LNCaP clone FGC (cell line): ENCODE measurements around the gene MYL1.

Experiments used
- DNase-seq: peaks from one replicate; pipeline ENCODE4 v3.0.0-alpha.2; 2011; ENCODE audit warnings: low read depth
- H3K4me3 ChIP-seq: 2 replicates; pipeline ENCODE4 v1.5.1; 2011; ENCODE audit warnings: mild to moderate bottlenecking, low read depth, low read length, control low read depth
- CTCF ChIP-seq: IDR thresholded peaks from 2 replicates; pipeline ENCODE4 v1.5.1; 2012; ENCODE audit warnings: mild to moderate bottlenecking; ENCODE audit not compliant: control insufficient read depth, insufficient read depth; ENCODE audit errors: extremely low read depth

MYL1 gene

GRCh38 chr2:210269148-210269547, 45.8 kb downstream of the MYL1 start:
- no peak for TF ChIP-seq CTCF
- DNase-seq: no peak
- no peak overlapping the region for H3K4me3 ChIP-seq

DNA sequence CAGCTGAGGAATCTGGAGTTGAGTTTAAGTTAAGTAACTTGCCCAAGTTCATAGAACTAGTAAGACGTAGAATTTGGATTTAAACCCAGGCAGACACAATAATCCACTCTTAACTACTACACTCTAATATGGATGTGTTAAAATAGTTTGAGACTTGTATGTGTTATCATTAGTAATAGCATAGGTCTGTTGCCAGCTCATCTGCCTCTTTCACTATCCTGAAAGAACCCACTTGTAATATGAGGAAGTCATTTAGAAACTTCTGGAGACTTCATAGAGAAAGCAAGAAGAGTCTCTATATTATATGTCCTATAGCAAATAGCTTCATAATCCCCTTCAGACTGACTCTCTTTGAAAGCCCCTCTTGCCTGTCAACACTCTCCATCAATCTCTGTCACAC, 46.7 kb downstream of the MYL1 start:
- DNase-seq: no peak
- no peak overlapping the region for H3K4me3 ChIP-seq
- no peak for TF ChIP-seq CTCF

- no peak for TF ChIP-seq CTCF
- H3K4me3 ChIP-seq: no peak overlapping the region
- DNase-seq: no peak
Observed at GRCh38 chr2:210267698-210268097, 47.3 kb downstream of the MYL1 start.

DNA sequence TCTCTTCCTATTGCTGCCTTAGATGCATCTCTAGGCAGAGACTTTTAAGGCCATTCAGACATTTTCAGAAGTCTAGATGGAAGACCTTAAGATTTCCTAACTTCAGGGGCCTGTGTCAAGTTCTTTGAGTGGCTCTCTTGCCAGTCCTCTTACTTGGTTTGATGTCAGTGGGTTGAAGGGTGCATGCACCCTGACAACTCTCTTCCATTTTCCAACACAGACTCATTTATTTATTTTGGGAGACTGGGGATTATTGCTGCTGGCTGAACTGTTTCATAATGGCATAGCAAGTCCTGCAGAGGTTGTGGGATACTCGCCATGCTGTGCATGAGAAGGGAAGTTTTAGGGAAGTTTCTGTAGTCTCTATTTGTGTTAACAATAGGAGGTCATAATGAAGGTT, 50.7 kb downstream of the MYL1 start:
- no peak overlapping the region for H3K4me3 ChIP-seq
- TF ChIP-seq CTCF: no peak

DNA sequence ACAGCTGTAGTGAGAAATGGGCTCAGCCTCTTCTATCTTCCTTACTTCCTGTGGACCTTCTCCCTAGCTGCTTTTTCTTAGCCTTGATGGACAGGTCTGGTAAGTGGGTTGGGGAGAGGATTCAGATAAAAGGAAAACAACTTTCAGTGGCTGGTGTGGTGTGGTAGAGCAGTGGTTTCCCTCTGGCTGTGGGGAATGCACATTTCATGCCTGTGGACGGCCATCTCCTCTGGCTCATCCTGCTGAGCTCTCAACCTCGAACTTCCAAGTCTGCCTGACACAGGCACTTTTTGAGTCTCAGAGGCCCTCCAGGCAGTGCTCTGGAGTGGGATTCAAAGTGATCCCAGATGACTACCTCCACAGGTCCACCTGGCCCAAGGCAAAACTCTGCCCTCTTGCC, 51.1 kb downstream of the MYL1 start:
- DNase-seq: no peak
- H3K4me3 ChIP-seq: no peak overlapping the region
- TF ChIP-seq CTCF: no peak

More for the DNA sequence above, 50.7 kb downstream of the MYL1 start:
- no peak for DNase-seq

DNA sequence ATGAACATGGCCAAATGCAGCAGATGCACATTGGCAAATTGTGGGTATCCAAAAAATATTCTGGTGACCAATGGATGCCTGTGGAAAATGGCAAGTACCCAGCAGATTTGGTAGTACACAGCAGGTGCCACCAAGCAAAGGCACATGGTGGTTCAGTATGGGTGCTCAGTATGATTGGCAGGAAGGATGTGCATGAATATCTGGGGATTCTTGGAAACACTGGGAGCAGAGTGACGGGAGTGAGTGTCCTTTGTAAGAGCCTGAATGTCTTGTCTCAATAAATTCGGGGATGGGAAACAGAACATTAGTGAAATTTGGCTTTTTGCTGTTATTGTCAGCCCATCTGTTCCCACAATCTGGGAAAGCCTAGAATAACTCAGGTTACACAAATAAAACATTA, 52.9 kb downstream of the MYL1 start:
- no peak for TF ChIP-seq CTCF
- DNase-seq: no peak

GRCh38 chr2:210259687-210260086, 55.3 kb downstream of the MYL1 start:
- TF ChIP-seq CTCF: no peak
- H3K4me3 ChIP-seq: no peak overlapping the region
- DNase-seq: no peak

More for the DNA sequence above, 52.9 kb downstream of the MYL1 start:
- H3K4me3 ChIP-seq: no peak overlapping the region
